ENCODE data around the gene C16orf74.

Gene C16orf74

DNA sequence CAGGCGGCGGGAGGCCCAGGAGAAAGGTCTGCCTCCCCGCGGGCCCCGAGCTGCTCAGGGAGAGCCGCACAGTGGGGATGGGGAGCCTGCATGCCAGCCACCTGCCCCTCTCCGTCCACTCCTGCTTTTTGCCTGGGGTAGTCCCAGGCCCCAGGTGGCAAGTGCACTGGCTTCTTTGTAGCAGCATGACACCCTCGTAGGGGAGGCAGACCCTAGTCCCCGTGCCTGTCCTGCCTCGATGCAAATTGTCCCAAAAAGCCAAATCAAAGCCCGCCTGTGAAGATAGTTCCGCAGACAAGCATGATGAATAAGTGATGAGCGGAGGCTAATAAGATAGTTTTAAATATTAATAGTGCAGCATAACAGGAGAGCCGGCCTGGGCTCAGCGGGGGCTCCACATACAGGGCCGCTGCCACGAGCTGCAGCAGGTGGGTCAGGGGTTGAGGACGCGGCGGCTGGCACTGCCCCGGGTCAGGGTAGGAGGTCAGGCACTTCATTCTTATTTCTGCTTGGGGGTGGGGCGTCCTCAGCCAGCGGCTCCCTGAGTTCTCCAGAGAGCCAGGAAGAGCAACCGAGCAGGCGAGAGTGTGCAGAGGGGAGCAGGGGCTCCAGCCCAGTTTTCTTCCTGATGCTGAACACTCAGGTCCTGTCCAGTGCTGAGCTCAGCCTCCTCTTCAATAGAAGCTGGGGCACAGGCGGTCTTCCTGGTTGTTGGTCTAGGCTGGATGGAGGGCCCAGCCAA is 89.0 kb downstream of the C16orf74 start:
- Histone ChIP-seq H3K9me3 (ENCODE audit: severe bottlenecking) (no peaks in the 10 kb centered on the region), H3K4me1 (ENCODE audit: insufficient read depth, poor library complexity, severe bottlenecking) (no peaks in the 10 kb centered on the region), H3K27me3 (ENCODE audit: insufficient read depth, poor library complexity, severe bottlenecking) (no peaks in the 10 kb centered on the region), H3K4me3 (ENCODE audit: severe bottlenecking) (no peak overlapping the region), H3K36me3 (ENCODE audit: low read depth) (peaks cover 92% of the 10 kb centered on the region), H3K27ac (ENCODE audit: poor library complexity, severe bottlenecking) (no peak overlapping the region)
- TF ChIP-seq, protein P1, sequence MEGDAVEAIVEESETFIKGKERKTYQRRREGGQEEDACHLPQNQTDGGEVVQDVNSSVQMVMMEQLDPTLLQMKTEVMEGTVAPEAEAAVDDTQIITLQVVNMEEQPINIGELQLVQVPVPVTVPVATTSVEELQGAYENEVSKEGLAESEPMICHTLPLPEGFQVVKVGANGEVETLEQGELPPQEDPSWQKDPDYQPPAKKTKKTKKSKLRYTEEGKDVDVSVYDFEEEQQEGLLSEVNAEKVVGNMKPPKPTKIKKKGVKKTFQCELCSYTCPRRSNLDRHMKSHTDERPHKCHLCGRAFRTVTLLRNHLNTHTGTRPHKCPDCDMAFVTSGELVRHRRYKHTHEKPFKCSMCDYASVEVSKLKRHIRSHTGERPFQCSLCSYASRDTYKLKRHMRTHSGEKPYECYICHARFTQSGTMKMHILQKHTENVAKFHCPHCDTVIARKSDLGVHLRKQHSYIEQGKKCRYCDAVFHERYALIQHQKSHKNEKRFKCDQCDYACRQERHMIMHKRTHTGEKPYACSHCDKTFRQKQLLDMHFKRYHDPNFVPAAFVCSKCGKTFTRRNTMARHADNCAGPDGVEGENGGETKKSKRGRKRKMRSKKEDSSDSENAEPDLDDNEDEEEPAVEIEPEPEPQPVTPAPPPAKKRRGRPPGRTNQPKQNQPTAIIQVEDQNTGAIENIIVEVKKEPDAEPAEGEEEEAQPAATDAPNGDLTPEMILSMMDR (IDR thresholded peaks at IDR 0.05; ENCODE audit: poor library complexity, severe bottlenecking) = no peak
- DNase-seq (ENCODE audit: low spot score) = peak; percentile 49
- ATAC-seq (ENCODE audit: low read depth) = no peak

DNA sequence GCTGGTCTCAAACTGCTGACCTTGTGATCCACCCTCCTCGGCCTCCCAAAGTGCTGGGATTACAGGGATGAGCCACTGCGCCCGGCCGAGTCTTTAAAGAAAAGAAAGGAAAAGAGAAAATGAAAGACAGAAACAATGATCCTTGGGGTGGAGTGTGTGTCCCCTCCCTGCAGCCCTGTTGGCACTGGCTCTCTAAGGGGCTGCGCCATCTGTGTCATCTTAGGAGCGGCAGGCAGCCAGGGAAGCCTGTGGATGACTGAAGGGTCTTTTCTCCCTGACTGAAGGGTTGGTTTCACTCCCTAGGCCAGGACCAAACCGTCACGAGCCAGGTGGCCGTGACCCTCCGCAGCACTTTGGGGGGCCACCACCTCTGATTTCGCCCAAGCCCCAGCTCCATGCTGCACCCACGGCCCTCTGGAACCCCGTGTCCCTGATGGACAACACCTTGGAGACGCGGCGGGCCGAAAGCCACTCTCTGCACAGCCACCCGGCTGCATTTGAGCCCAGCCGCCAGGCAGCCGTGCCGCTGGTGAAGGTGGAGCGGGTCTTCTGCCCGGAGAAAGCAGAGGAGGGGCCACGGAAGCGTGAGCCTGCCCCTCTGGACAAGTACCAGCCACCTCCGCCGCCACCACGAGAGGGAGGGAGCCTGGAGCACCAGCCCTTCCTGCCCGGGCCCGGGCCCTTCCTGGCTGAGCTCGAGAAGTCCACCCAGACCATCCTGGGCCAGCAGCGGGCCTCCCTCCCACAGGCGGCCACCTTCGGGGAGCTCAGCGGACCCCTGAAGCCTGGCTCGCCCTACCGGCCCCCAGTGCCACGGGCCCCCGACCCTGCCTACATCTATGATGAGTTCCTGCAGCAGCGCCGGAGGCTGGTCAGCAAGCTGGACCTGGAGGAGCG is 89.8 kb downstream of the C16orf74 start:
- Histone ChIP-seq H3K27ac (ENCODE audit: poor library complexity, severe bottlenecking) (no peak overlapping the region), H3K9me3 (ENCODE audit: severe bottlenecking) (no peaks in the 10 kb centered on the region), H3K4me3 (ENCODE audit: severe bottlenecking) (no peak overlapping the region), H3K36me3 (ENCODE audit: low read depth) (peaks cover 92% of the 10 kb centered on the region), H3K4me1 (ENCODE audit: insufficient read depth, poor library complexity, severe bottlenecking) (no peaks in the 10 kb centered on the region), H3K27me3 (ENCODE audit: insufficient read depth, poor library complexity, severe bottlenecking) (no peaks in the 10 kb centered on the region)
- peak; percentile 68 for DNase-seq (ENCODE audit: low spot score)
- TF ChIP-seq, protein P1 (IDR thresholded peaks at IDR 0.05; ENCODE audit: poor library complexity, severe bottlenecking) = no peak
- ATAC-seq (ENCODE audit: low read depth) = no peak; the same call in 2 of the 3 replicates

DNA sequence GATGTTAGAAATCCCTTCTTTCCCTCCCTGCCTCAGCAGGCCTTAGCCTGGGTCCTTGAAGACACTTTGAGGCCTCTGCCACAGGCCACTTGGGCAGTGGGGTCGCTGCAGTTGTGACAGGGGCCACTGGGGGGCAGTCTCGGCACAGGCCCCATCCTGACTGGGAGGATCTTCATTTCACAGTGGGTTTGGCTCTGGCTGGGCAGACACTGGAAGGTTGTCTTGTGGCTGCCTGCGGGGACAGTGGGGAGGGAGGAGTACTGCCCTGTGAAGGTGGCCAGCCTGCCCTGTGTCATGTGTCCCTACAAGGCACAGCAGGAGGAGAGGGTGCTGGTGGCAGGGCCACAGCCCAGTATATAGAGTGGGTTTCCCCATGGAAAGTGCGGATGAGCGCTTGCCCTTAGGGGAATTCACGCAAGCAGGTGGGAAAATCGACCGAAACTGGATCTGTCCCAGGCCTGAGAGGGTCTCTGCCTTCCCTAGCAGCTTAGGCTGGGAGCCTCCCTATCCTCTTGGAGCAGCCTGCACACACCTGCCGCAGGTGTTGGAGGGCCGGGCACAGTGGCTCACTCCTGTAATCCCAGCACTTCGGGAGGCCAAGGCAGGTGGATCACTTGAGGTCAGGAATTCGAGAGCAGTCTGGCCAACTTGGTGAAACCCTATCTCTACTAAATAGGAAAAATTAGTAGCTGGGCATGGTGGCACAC is 90.9 kb downstream of the C16orf74 start:
- TF ChIP-seq, protein P1 (IDR thresholded peaks at IDR 0.05; ENCODE audit: poor library complexity, severe bottlenecking) = peak; percentile 83
- H3K27ac ChIP-seq (ENCODE audit: poor library complexity, severe bottlenecking) = no peak overlapping the region
- H3K9me3 ChIP-seq (ENCODE audit: severe bottlenecking) = no peaks in the 10 kb centered on the region
- DNase-seq (ENCODE audit: low spot score) (no peak), ATAC-seq (ENCODE audit: low read depth) (peak; percentile 44; the same call in 2 of the 3 replicates)
- peaks cover 90% of the 10 kb centered on the region for H3K36me3 ChIP-seq (ENCODE audit: low read depth)
- H3K27me3 ChIP-seq (ENCODE audit: insufficient read depth, poor library complexity, severe bottlenecking) = no peaks in the 10 kb centered on the region
- H3K4me3 ChIP-seq (ENCODE audit: severe bottlenecking) = no peak overlapping the region
- H3K4me1 ChIP-seq (ENCODE audit: insufficient read depth, poor library complexity, severe bottlenecking) = no peaks in the 10 kb centered on the region

DNA sequence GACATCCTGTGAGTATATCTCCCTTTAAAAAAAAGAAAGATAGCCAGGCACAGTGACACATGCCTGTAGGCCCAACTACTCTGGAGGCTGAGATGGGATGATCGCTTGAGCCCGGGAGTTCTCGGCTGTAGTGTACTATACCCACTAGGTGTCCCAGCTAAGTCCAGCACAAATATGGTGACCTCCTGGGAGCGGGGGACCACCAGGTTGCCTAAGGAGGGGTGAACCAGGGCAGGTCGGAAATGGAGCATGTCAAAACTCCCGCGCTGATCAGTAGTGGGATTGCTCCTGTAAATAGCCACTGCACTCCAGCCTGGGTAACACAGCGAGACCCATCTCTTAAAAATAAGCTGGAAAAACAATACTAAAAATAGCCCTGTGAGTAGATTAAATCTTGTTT is 91.6 kb downstream of the C16orf74 start:
- Histone ChIP-seq H3K27me3 (ENCODE audit: insufficient read depth, poor library complexity, severe bottlenecking) (no peaks in the 10 kb centered on the region), H3K36me3 (ENCODE audit: low read depth) (peaks cover 87% of the 10 kb centered on the region), H3K4me1 (ENCODE audit: insufficient read depth, poor library complexity, severe bottlenecking) (no peaks in the 10 kb centered on the region), H3K4me3 (ENCODE audit: severe bottlenecking) (no peak overlapping the region), H3K9me3 (ENCODE audit: severe bottlenecking) (no peaks in the 10 kb centered on the region), H3K27ac (ENCODE audit: poor library complexity, severe bottlenecking) (no peak overlapping the region)
- TF ChIP-seq, protein P1 (IDR thresholded peaks at IDR 0.05; ENCODE audit: poor library complexity, severe bottlenecking) = no peak
- no peak for DNase-seq (ENCODE audit: low spot score)
- ATAC-seq (ENCODE audit: low read depth) = no peak

All from RWPE2 (cell line).